GM23338 (cell line): ENCODE results near the gene NEURL1B. TPM values are rescaled to one million over a fixed set of nuclear protein-coding genes. Genes with fewer than 3 reads are reported as not detected.

ENCODE experiments used
- ATAC-seq: fragments of 200-7000 bp; cut with Tn5 transposase; 3 replicates; pipeline ENCODE4 v1.9.1; 2020
- DNase-seq: peaks from one replicate; pipeline ENCODE4 v3.0.0-alpha.2; 2015; ENCODE audit warnings: low spot score
- H2AFZ ChIP-seq: fragments of 200-600 bp; sonication (generic); 2 replicates; pipeline ENCODE4 v1.8.0; 2016; ENCODE audit warnings: antibody characterized with exemption, mild to moderate bottlenecking, moderate library complexity
- H3F3A ChIP-seq: fragments of 200-600 bp; sonication (generic); replicated peaks from 2 replicates; pipeline ENCODE4 v1.8.0; 2017; ENCODE audit warnings: antibody characterized with exemption, mixed run types, low read depth
- H3K27ac ChIP-seq: fragments of 200-600 bp; sonication (generic); 2 replicates; pipeline ENCODE4 v1.6.1; 2016; ENCODE audit warnings: low read depth
- H3K27me3 ChIP-seq: fragments of 200-600 bp; sonication (generic); 2 replicates; pipeline ENCODE4 v1.8.0; 2016; ENCODE audit warnings: mild to moderate bottlenecking, mixed run types, moderate library complexity; ENCODE audit not compliant: insufficient read depth
- H3K36me3 ChIP-seq: fragments of 200-600 bp; sonication (generic); 2 replicates; pipeline ENCODE4 v1.8.0; 2016; ENCODE audit warnings: mild to moderate bottlenecking; ENCODE audit not compliant: insufficient read depth
- H3K4me1 ChIP-seq: fragments of 200-600 bp; sonication (generic); 2 replicates; pipeline ENCODE4 v1.8.0; 2016; ENCODE audit warnings: mild to moderate bottlenecking, moderate library complexity; ENCODE audit not compliant: insufficient read depth
- H3K4me2 ChIP-seq: fragments of 200-600 bp; sonication (generic); 2 replicates; pipeline ENCODE4 v1.7.1; 2017; ENCODE audit warnings: mixed run types
- H3K4me3 ChIP-seq: fragments of 200-600 bp; sonication (generic); 2 replicates; pipeline ENCODE4 v1.6.1; 2016; ENCODE audit warnings: mixed run types
- H3K79me2 ChIP-seq: fragments of 200-600 bp; sonication (generic); replicated peaks from 2 replicates; pipeline ENCODE4 v1.8.0; 2017; ENCODE audit warnings: mild to moderate bottlenecking; ENCODE audit not compliant: insufficient read depth
- H3K9me2 ChIP-seq: fragments of 200-600 bp; sonication (generic); 2 replicates; pipeline ENCODE4 v1.8.0; 2017; ENCODE audit not compliant: insufficient read depth
- H4K20me1 ChIP-seq: fragments of 200-600 bp; sonication (generic); replicated peaks from 2 replicates; pipeline ENCODE4 v1.8.0; 2017; ENCODE audit warnings: mild to moderate bottlenecking; ENCODE audit not compliant: insufficient read depth
- H3K27ac Mint-ChIP-seq: 2 replicates; pipeline ENCODE4 v1.8.0; 2020; ENCODE audit warnings: inconsistent platforms, mild to moderate bottlenecking, moderate library complexity, mixed read lengths
- H3K27me3 Mint-ChIP-seq: 3 replicates; pipeline ENCODE4 v1.8.0; 2022; ENCODE audit warnings: low read depth, mild to moderate bottlenecking, moderate library complexity, mixed read lengths, inconsistent platforms; ENCODE audit not compliant: insufficient read depth, poor library complexity
- H3K36me3 Mint-ChIP-seq: 3 replicates; pipeline ENCODE4 v1.8.0; 2021; ENCODE audit warnings: low read depth, mild to moderate bottlenecking, inconsistent platforms, moderate library complexity, mixed read lengths
- H3K4me1 Mint-ChIP-seq: 3 replicates; pipeline ENCODE4 v1.8.0; 2020; ENCODE audit warnings: mild to moderate bottlenecking, inconsistent platforms, mixed read lengths
- H3K4me3 Mint-ChIP-seq: 3 replicates; pipeline ENCODE4 v1.8.0; 2021; ENCODE audit warnings: moderate library complexity, mild to moderate bottlenecking, inconsistent platforms, mixed read lengths
- H3K9me3 Mint-ChIP-seq: 3 replicates; pipeline ENCODE4 v1.8.0; 2020; ENCODE audit warnings: moderate library complexity, mild to moderate bottlenecking, inconsistent platforms, mixed read lengths
- ETS1 ChIP-seq: IDR thresholded peaks from 2 replicates; pipeline ENCODE4 v1.6.1; 2016; ENCODE audit warnings: antibody characterized with exemption
- STAT1 ChIP-seq: IDR thresholded peaks from one replicate; pipeline ENCODE4 v1.6.1; 2016; ENCODE audit warnings: antibody characterized with exemption; ENCODE audit not compliant: unreplicated experiment
- ZNF331 ChIP-seq: fragments of 250-450 bp; sonication (Bioruptor Pico); IDR thresholded peaks from 2 replicates; pipeline ENCODE4 v1.5.0; 2020; ENCODE audit warnings: low read depth, mild to moderate bottlenecking, moderate library complexity
- polyA plus RNA-seq: library from polyadenylated mRNA; unstranded; fragments of >200 nt; fragmentation: Nextera tagmentation; extraction: Ambion mirVana; gene quantifications from 2 replicates; pipeline ENCODE4 v1.2.1, GENCODE V29; 2016
- total RNA-seq: library from RNA; depleted of rRNA; stranded (reverse); fragments of >200 nt; shearing (Covaris generic); gene quantifications from 2 replicates; pipeline ENCODE4 v1.2.3, GENCODE V29; 2014
- TF ChIP-seq, protein P1 (sequence below): fragments of 250-450 bp; sonication (Bioruptor Pico); IDR thresholded peaks from 2 replicates; pipeline ENCODE4 v1.5.0; 2020; ENCODE audit warnings: mild to moderate bottlenecking, moderate library complexity
- TF ChIP-seq, protein P2 (sequence below): IDR thresholded peaks from one replicate; pipeline ENCODE4 v1.6.1; 2018; ENCODE audit warnings: antibody characterized with exemption; ENCODE audit not compliant: unreplicated experiment

Gene NEURL1B
- total and polyA plus RNA-seq, 2 experiments from 2014 or later = 1.9 to 13.3 TPM

DNA sequence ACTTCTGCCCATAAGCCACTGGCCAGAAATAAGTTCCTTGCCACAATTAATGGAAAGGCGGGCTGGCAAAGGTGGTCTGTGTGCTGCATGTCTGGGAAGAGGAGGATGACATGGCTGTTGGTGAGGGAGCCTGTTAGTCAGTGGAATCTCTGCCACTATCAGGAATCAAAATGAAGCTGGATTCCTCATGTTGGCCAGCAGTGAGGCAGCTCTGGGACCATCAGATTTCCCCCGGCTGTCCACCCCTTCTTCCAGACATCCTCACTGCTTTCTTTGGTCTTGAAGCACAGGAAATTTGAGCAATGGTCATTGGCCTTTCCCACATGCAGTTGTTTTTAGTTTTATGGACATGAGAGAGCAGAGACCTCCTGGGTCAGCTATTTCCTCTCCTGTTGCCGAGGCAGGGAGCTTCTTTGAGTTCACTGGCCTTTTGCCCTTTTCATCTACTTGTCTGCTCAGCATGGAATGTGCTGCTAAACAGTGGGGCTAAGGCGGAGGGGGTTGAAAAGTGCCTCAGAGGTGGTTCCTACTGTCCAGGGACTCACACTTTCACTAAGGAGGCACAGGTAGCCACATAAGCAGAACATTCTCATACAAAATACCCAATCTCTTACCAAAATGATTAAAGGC lies 34.8 kb upstream of the NEURL1B start (continued):
- TF ChIP-seq, protein P1, sequence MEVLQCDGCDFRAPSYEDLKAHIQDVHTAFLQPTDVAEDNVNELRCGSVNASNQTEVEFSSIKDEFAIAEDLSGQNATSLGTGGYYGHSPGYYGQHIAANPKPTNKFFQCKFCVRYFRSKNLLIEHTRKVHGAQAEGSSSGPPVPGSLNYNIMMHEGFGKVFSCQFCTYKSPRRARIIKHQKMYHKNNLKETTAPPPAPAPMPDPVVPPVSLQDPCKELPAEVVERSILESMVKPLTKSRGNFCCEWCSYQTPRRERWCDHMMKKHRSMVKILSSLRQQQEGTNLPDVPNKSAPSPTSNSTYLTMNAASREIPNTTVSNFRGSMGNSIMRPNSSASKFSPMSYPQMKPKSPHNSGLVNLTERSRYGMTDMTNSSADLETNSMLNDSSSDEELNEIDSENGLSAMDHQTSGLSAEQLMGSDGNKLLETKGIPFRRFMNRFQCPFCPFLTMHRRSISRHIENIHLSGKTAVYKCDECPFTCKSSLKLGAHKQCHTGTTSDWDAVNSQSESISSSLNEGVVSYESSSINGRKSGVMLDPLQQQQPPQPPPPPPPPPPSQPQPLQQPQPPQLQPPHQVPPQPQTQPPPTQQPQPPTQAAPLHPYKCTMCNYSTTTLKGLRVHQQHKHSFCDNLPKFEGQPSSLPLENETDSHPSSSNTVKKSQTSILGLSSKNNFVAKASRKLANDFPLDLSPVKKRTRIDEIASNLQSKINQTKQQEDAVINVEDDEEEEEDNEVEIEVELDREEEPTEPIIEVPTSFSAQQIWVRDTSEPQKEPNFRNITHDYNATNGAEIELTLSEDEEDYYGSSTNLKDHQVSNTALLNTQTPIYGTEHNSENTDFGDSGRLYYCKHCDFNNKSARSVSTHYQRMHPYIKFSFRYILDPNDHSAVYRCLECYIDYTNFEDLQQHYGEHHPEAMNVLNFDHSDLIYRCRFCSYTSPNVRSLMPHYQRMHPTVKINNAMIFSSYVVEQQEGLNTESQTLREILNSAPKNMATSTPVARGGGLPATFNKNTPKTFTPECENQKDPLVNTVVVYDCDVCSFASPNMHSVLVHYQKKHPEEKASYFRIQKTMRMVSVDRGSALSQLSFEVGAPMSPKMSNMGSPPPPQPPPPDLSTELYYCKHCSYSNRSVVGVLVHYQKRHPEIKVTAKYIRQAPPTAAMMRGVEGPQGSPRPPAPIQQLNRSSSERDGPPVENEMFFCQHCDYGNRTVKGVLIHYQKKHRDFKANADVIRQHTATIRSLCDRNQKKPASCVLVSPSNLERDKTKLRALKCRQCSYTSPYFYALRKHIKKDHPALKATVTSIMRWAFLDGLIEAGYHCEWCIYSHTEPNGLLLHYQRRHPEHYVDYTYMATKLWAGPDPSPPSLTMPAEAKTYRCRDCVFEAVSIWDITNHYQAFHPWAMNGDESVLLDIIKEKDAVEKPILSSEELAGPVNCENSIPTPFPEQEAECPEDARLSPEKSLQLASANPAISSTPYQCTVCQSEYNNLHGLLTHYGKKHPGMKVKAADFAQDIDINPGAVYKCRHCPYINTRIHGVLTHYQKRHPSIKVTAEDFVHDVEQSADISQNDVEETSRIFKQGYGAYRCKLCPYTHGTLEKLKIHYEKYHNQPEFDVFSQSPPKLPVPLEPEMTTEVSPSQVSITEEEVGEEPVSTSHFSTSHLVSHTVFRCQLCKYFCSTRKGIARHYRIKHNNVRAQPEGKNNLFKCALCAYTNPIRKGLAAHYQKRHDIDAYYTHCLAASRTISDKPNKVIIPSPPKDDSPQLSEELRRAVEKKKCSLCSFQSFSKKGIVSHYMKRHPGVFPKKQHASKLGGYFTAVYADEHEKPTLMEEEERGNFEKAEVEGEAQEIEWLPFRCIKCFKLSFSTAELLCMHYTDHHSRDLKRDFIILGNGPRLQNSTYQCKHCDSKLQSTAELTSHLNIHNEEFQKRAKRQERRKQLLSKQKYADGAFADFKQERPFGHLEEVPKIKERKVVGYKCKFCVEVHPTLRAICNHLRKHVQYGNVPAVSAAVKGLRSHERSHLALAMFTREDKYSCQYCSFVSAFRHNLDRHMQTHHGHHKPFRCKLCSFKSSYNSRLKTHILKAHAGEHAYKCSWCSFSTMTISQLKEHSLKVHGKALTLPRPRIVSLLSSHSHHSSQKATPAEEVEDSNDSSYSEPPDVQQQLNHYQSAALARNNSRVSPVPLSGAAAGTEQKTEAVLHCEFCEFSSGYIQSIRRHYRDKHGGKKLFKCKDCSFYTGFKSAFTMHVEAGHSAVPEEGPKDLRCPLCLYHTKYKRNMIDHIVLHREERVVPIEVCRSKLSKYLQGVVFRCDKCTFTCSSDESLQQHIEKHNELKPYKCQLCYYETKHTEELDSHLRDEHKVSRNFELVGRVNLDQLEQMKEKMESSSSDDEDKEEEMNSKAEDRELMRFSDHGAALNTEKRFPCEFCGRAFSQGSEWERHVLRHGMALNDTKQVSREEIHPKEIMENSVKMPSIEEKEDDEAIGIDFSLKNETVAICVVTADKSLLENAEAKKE (CRISPR knock-in tag) = no peak

DNA sequence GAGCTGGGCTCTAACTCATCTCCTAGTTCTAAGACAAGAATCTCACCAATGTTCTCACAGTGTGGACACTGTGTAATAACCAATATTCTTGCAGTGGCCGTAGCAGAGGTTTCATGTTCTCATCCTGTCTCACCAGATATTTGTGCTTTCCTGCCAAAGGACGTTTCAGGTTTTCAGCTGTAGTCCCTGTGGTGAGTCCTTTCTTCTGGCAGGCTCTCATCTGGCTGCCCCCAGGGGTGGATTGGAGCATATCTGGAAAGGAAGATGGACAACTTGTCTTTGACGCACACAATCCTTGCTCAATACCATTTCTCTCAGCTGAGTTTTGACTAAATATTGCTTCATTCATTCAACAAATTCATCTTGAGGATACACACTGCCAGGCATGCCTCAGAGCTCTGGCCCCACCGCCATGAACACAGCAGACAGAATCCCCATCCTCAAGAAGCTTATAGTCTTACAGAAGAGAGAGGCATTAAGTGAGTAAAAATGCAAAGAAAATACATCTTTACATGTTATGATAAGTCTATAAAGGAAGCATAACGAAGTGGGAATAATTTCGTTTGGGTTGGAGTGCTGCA lies 33.8 kb upstream of the NEURL1B start:
- H3K36me3 Mint-ChIP-seq = no peaks in the 10 kb centered on the region
- Histone ChIP-seq H4K20me1 (no peaks in the 10 kb centered on the region), H3K4me3 (no peak overlapping the region), H3K79me2 (no peaks in the 10 kb centered on the region), H3K27me3 (no peaks in the 10 kb centered on the region), H3K27ac (no peak overlapping the region), H3F3A (no peaks in the 10 kb centered on the region), H2AFZ (no peak overlapping the region), H3K36me3 (no peaks in the 10 kb centered on the region), H3K4me1 (peaks cover 5% of the 10 kb centered on the region; the same call in 1 of the 2 replicates), H3K9me2 (no peaks in the 10 kb centered on the region), H3K4me2 (no peak overlapping the region)
- H3K4me1 Mint-ChIP-seq = peaks cover 23% of the 10 kb centered on the region
- peaks cover 10% of the 10 kb centered on the region for H3K27me3 Mint-ChIP-seq
- no peak for TF ChIP-seq ZNF331 (CRISPR knock-in tag)
- TF ChIP-seq STAT1 = no peak
- TF ChIP-seq, protein P2, sequence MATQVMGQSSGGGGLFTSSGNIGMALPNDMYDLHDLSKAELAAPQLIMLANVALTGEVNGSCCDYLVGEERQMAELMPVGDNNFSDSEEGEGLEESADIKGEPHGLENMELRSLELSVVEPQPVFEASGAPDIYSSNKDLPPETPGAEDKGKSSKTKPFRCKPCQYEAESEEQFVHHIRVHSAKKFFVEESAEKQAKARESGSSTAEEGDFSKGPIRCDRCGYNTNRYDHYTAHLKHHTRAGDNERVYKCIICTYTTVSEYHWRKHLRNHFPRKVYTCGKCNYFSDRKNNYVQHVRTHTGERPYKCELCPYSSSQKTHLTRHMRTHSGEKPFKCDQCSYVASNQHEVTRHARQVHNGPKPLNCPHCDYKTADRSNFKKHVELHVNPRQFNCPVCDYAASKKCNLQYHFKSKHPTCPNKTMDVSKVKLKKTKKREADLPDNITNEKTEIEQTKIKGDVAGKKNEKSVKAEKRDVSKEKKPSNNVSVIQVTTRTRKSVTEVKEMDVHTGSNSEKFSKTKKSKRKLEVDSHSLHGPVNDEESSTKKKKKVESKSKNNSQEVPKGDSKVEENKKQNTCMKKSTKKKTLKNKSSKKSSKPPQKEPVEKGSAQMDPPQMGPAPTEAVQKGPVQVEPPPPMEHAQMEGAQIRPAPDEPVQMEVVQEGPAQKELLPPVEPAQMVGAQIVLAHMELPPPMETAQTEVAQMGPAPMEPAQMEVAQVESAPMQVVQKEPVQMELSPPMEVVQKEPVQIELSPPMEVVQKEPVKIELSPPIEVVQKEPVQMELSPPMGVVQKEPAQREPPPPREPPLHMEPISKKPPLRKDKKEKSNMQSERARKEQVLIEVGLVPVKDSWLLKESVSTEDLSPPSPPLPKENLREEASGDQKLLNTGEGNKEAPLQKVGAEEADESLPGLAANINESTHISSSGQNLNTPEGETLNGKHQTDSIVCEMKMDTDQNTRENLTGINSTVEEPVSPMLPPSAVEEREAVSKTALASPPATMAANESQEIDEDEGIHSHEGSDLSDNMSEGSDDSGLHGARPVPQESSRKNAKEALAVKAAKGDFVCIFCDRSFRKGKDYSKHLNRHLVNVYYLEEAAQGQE = no peak
- no peak for TF ChIP-seq ETS1
- H3K27ac Mint-ChIP-seq = no peak overlapping the region
- no peaks in the 10 kb centered on the region; the same call in 1 of the 3 replicates for H3K9me3 Mint-ChIP-seq
- no peak for ATAC-seq
- H3K4me3 Mint-ChIP-seq = no peak overlapping the region
- no peak for DNase-seq
